Peyer's patch (tissue), 4 donors: ENCODE data around the gene NETO2. TPM values are rescaled to one million over a fixed set of nuclear protein-coding genes. Genes with fewer than 3 reads are reported as not detected.

Source experiments
- DNase-seq, 3 donors: peaks; one replicate each; pipeline ENCODE4 v3.0.0-alpha.2; 2017 to 2019
- H3K27ac ChIP-seq, 4 donors: fragments of 200-600 bp; sonication (generic); one replicate each; pipeline ENCODE4 v1.5.1; 2016 to 2019
- H3K27me3 ChIP-seq, 2 donors: fragments of 200-600 bp; sonication (generic); one replicate each; pipeline ENCODE4 v1.5.1; 2019
- H3K36me3 ChIP-seq, 3 donors: fragments of 200-600 bp; sonication (generic); one replicate each; pipeline ENCODE4 v1.5.1; 2016 to 2019
- H3K4me1 ChIP-seq, 4 donors: fragments of 200-600 bp; sonication (generic); one replicate each; pipeline ENCODE4 v1.5.1; 2016 to 2019
- H3K4me3 ChIP-seq, 4 donors: fragments of 200-600 bp; sonication (generic); 1 replicate in 3 of 4; 2 replicates in 1 of 4; pipeline ENCODE4 v1.5.1; 2016 to 2019; ENCODE audit warnings: mild to moderate bottlenecking in 1 of 4
- H3K9me3 ChIP-seq, 4 donors: fragments of 200-600 bp; sonication (generic); one replicate each; pipeline ENCODE4 v1.5.1; 2016 to 2019; ENCODE audit warnings: mild to moderate bottlenecking in 1 of 4
- POLR2A ChIP-seq, 2 donors: fragments of 450-650 bp; IDR thresholded peaks; one replicate each; pipeline ENCODE4 v1.5.1; 2017; ENCODE audit warnings: antibody characterized with exemption in 2 of 2, mild to moderate bottlenecking in 2 of 2, moderate library complexity in 2 of 2
- total RNA-seq, 4 donors: library from RNA; depleted of rRNA; stranded (reverse); fragments of >200 nt; gene quantifications; one replicate each; pipeline ENCODE4 v1.1.0, GENCODE V29; 2016
- TF ChIP-seq, protein P1 (sequence below), 6 experiments: fragments of 450-650 bp in 4 of 6; fragments of 200-600 bp in 2 of 6; sonication (generic) in 1 of 6; IDR thresholded peaks; one replicate each; pipeline ENCODE4 v1.5.1; 2017 to 2019; ENCODE audit warnings: antibody characterized with exemption in 6 of 6, mild to moderate bottlenecking in 3 of 6, moderate library complexity in 1 of 6

The NETO2 gene
- total RNA-seq, 4 donors from 2014 or later = 1.7 to 9.9 (median 5.7) TPM

DNA sequence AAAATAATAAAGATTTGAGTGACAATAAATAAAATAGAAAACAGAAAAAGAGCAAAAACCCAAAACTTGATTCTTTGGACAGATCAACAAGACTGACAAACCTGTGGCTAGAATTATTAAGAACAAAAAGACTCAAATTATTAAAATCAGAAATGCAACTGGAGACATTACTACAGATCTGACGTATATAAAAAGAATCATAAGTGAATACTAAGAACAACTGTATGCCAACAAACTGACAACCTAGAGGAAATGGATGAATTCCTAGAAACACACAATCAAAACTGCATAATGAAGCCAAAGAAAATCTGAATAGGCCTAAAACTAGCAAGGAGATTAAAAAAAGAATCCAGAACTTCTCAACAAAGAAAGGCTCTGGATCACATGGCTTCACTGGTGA, 47.4 kb downstream of the NETO2 start:
- H3K27me3 ChIP-seq = no peaks in the 10 kb centered on the region
- H3K4me3 ChIP-seq = no peak overlapping the region

DNA sequence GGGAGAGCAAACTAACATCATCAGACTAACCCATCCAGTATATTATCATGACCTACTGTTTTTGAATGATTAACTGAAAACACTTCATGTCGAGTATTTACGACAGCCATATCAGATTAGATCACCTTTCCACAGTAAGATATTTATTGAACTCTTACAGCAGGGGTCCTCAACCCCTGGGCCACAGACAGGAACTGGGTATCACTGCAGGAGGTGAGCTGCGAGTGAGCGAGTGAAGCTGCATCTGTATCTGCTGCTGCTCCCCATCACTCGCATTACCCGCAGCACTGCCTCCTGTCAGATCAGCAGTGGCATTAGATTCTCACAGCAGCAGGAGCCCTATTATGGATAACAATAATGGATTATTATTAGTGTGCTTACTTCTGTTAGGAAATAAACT, 59.5 kb downstream of the NETO2 start:
- Histone ChIP-seq H3K9me3 (no peaks in the 10 kb centered on the region), H3K27ac (no peak overlapping the region), H3K4me1 (no peaks in the 10 kb centered on the region), H3K36me3 (no peaks in the 10 kb centered on the region), H3K27me3 (no peaks in the 10 kb centered on the region), H3K4me3 (no peak overlapping the region)
- TF ChIP-seq POLR2A (IDR thresholded peaks at IDR 0.05) = no peak
- TF ChIP-seq, protein P1, sequence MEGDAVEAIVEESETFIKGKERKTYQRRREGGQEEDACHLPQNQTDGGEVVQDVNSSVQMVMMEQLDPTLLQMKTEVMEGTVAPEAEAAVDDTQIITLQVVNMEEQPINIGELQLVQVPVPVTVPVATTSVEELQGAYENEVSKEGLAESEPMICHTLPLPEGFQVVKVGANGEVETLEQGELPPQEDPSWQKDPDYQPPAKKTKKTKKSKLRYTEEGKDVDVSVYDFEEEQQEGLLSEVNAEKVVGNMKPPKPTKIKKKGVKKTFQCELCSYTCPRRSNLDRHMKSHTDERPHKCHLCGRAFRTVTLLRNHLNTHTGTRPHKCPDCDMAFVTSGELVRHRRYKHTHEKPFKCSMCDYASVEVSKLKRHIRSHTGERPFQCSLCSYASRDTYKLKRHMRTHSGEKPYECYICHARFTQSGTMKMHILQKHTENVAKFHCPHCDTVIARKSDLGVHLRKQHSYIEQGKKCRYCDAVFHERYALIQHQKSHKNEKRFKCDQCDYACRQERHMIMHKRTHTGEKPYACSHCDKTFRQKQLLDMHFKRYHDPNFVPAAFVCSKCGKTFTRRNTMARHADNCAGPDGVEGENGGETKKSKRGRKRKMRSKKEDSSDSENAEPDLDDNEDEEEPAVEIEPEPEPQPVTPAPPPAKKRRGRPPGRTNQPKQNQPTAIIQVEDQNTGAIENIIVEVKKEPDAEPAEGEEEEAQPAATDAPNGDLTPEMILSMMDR (IDR thresholded peaks at IDR 0.05) = no peak
- DNase-seq = no peak

More for the DNA sequence above, 47.4 kb downstream of the NETO2 start:
- no peaks in the 10 kb centered on the region for H3K9me3 ChIP-seq
- no peak overlapping the region for H3K27ac ChIP-seq
- H3K36me3 ChIP-seq = no peaks in the 10 kb centered on the region
- no peak for TF ChIP-seq POLR2A (IDR thresholded peaks at IDR 0.05)
- TF ChIP-seq, protein P1 (IDR thresholded peaks at IDR 0.05) = no peak
- DNase-seq = no peak
- no peaks in the 10 kb centered on the region for H3K4me1 ChIP-seq

DNA sequence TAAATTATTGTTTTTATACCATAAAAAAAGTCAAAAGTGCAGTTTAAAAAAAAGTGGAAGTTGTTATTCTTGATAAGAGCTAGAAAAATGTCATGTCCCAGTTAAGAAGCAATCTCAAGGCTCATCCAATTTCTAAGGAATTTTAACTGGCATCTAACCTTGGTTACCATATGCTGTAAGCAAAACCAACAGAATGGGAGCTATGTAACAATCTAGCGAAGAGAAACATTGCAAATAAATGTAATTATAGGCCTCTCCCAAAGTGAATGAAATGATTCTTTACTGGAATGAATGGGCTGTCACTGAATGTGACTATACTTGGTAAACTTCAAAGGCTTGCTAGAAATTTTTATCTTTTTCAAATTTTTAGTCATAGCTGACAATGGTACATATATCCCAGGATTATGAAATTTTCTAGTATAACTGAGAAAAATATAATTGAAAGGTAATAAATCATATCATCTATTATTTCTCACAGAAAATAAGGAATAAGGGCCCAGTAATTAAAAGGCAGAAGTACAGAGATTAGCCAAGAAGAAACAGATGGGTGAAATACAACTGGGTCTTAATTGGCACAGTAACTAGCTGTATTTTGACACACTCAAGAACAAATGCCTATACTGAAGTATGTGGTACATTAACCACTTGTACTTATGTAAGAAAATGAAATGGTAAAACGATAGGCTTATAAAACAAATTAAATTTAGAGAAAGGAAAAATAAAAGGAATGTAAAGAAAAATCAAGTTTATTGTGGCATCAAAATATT, 61.5 kb downstream of the NETO2 start:
- H3K36me3 ChIP-seq = no peaks in the 10 kb centered on the region
- no peak overlapping the region for H3K4me3 ChIP-seq
- no peaks in the 10 kb centered on the region for H3K27me3 ChIP-seq
- H3K27ac ChIP-seq = no peak overlapping the region
- no peaks in the 10 kb centered on the region for H3K9me3 ChIP-seq
- H3K4me1 ChIP-seq = no peaks in the 10 kb centered on the region
- TF ChIP-seq, protein P1 (IDR thresholded peaks at IDR 0.05) = no peak
- TF ChIP-seq POLR2A (IDR thresholded peaks at IDR 0.05) = no peak
- no peak for DNase-seq

DNA sequence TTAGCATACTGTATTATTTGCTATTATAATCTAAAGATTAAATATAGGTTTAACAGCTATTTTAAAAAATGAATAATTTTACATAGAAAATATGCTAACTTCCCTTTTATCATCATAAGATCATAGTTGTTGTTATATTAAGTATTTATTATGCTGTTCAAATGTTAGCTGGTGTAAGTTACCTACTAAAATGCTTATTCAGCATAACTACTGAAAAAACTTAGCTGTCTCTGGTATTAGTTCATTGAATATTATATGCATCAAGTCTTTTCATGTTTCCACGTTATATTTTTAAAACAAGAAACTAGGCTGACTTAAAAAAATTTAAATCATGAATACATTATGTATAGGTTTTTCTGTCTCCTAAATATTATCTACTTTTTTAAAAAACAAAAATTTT, 62.6 kb downstream of the NETO2 start:
- Histone ChIP-seq H3K4me3 (no peak overlapping the region), H3K36me3 (no peaks in the 10 kb centered on the region), H3K27ac (no peak overlapping the region), H3K4me1 (no peaks in the 10 kb centered on the region), H3K9me3 (no peaks in the 10 kb centered on the region), H3K27me3 (no peaks in the 10 kb centered on the region)
- no peak for DNase-seq
- TF ChIP-seq POLR2A (IDR thresholded peaks at IDR 0.05) = no peak

DNA sequence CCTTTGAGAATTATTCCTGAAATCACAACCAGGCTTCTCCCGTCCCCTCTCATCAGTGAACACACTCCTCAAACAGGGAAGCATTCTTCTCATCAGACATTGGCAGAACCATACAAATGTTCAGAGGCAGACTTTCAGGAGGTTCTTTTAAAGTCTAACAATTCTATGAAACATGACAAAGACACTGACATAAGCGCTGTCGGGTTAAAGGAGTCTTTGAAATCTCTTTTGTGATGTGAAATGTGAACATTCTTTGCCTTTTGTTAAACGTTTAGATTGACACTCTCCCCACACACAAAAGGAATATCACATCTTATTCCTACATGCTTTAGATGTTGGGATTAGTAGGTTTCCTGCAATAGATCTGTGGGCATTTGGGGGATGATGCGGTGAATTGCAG, 63.9 kb downstream of the NETO2 start:
- H3K4me1 ChIP-seq = no peaks in the 10 kb centered on the region
- DNase-seq = no peak
- H3K27me3 ChIP-seq = no peaks in the 10 kb centered on the region
- H3K4me3 ChIP-seq = no peak overlapping the region
- H3K27ac ChIP-seq = no peak overlapping the region
- TF ChIP-seq, protein P1 (IDR thresholded peaks at IDR 0.05) = no peak
- TF ChIP-seq POLR2A (IDR thresholded peaks at IDR 0.05) = no peak
- H3K36me3 ChIP-seq = no peaks in the 10 kb centered on the region
- no peaks in the 10 kb centered on the region for H3K9me3 ChIP-seq

DNA sequence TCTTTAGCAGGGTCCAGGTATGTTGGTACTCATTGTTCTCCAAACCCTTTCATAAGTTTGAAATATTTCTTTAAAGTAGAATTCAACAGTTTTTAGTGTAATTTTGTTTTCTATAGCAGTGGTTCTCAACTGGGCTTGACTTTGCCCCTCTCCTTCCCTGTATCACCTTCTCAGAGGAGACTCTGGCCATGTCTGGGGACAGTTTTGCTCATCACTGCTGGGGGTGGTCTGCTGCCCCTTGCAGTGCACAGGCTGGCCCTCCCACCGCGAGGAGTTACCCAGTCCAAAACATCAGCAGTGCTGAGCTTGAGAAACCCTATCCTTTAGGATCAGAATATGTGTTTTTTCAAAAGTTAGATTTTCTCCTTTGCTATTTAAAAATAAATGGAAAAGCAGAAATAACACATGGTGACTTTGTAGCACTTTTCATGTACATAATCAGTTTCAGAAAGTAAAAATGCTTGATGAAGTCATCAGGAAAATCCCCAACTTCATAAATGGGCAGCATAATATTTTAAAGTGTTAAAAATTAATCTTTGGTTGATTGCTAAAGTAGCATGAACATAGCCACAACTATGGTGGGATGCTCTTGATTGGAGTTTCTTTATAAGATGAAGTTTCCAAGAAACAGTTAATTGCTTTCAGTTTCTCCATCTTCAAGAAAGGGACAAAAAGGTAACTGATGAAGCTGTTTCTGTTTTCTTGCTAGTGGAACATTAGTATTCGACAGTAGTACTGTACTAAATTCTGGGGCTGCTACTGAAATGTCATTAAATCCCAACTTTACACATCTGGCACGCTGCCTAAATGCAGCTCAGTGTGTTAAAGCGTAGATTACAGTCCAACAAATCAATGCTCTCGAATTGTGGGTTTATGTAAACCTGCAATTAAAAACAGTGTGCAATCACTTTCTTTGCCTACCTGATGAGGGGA, 70.3 kb downstream of the NETO2 start:
- H3K27me3 ChIP-seq = no peaks in the 10 kb centered on the region
- H3K9me3 ChIP-seq = no peaks in the 10 kb centered on the region
- no peaks in the 10 kb centered on the region for H3K36me3 ChIP-seq
- DNase-seq = no peak
- TF ChIP-seq, protein P1 (IDR thresholded peaks at IDR 0.05) = no peak
- TF ChIP-seq POLR2A (IDR thresholded peaks at IDR 0.05) = no peak
- no peaks in the 10 kb centered on the region for H3K4me1 ChIP-seq
- no peak overlapping the region for H3K27ac ChIP-seq
- H3K4me3 ChIP-seq = no peak overlapping the region
